ENCODE measurements around the gene MAP1B.

Gene MAP1B

DNA sequence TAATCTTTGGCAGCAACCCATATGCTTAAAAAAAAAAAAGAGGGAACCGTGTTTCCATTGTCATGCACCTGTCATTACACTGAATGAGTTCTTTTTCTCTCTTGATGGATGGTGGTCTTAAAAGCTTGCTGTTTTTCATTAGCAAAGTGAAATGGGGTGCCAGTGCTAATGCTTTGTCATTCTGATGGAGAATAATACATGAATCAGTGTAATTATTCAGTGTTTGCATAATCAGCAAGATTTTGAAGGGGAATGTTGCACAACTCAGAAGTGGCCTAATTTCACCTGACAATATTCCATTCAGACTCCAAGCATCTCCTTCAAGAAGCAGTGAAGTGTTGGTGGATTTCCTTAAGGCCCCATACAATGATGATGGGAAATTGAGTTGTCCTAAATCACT lies 38.1 kb downstream of the MAP1B start:
- TF ChIP-seq, protein P1, sequence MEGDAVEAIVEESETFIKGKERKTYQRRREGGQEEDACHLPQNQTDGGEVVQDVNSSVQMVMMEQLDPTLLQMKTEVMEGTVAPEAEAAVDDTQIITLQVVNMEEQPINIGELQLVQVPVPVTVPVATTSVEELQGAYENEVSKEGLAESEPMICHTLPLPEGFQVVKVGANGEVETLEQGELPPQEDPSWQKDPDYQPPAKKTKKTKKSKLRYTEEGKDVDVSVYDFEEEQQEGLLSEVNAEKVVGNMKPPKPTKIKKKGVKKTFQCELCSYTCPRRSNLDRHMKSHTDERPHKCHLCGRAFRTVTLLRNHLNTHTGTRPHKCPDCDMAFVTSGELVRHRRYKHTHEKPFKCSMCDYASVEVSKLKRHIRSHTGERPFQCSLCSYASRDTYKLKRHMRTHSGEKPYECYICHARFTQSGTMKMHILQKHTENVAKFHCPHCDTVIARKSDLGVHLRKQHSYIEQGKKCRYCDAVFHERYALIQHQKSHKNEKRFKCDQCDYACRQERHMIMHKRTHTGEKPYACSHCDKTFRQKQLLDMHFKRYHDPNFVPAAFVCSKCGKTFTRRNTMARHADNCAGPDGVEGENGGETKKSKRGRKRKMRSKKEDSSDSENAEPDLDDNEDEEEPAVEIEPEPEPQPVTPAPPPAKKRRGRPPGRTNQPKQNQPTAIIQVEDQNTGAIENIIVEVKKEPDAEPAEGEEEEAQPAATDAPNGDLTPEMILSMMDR (conservative IDR thresholded peaks at IDR 0.05; ENCODE audit: control insufficient read depth, insufficient read depth, low read depth, low read length): no peak
- H3K4me3 ChIP-seq (ENCODE audit: control insufficient read depth, low read depth, low read length): no peak overlapping the region
- DNase-seq (ENCODE audit: low read depth): peak; percentile 59

DNA sequence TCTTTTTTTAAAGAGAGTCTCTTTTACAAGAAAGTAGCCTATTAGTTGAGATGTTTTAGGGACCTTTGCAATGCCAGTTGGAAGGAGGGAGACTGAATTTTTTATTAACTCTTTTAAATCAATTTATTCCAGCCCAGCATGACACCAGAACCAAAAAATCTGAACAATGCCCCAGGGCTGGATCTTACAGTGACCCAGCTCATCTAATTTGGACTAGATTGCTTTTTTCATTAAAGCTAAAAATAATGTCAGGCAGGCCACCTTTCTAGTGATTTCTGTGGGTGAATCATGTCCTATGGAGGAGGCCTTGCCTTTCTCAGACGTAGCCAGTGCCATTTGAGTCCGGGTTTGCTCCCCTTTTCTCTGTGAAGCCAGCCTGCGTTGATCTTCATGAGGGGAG lies 38.8 kb downstream of the MAP1B start:
- H3K4me3 ChIP-seq (ENCODE audit: control insufficient read depth, low read depth, low read length): no peak overlapping the region
- TF ChIP-seq, protein P1 (conservative IDR thresholded peaks at IDR 0.05; ENCODE audit: control insufficient read depth, insufficient read depth, low read depth, low read length): no peak
- no peak for DNase-seq (ENCODE audit: low read depth)

DNA sequence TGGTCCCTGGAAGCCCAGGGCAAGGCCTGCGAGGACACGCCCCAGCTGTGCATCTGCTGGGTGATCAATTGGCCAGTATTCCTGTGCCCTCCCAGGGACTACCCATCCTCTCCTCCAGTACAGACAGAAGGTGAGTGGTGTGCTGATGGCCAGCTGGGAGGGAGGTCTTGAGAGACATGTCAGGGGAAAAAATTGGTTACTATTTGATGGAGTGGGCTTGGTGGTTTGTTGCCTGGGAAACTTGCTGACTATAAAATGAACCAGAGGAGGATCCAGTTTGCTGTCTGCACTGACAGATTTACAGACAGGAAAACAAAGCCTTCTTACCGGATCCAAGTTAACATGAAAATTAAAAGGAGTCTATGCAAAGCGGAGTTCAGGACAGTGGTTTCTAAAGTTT lies 40.3 kb downstream of the MAP1B start:
- TF ChIP-seq, protein P1 (conservative IDR thresholded peaks at IDR 0.05; ENCODE audit: control insufficient read depth, insufficient read depth, low read depth, low read length): no peak
- DNase-seq (ENCODE audit: low read depth): no peak
- H3K4me3 ChIP-seq (ENCODE audit: control insufficient read depth, low read depth, low read length): no peak overlapping the region

DNA sequence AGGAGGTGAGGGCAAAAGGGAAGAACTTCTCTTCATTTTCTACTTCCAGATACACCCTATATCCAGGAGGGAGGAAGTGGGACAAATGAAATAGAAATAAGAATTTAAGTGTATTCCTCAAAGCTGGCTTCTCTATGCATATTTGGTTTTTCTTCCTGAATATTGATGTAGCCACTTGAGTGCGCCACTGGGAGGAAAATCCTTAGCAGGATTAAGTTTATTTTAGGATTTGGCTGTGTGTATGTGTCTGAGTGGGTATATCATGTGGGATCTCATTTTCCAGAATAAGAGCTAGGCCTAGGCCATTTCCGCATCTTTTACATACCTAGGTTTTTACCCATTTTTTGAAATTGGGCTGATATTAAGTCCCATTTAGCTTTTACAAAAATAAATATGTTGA lies 42.5 kb downstream of the MAP1B start:
- TF ChIP-seq, protein P1 (conservative IDR thresholded peaks at IDR 0.05; ENCODE audit: control insufficient read depth, insufficient read depth, low read depth, low read length): peak; percentile 33
- H3K4me3 ChIP-seq (ENCODE audit: control insufficient read depth, low read depth, low read length): no peak overlapping the region
- peak; percentile 46 for DNase-seq (ENCODE audit: low read depth)

DNA sequence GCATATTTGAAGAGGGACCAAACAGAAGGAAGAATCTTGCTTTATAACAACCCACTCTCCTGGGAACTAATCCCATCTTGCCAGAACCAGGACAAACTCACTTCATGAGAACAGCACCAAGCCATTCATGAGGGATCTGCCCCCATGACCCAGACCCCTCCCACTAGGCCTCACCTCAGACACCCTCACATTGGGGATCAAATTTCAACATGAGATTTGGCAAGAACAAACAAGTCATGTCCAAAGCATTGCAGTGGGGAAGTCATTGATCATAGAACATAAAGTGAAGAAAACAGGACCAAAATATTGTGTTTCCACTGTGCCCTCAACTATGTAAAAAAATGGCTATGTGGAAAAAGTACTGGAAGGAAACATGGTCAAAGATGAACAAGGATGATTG lies 43.9 kb downstream of the MAP1B start:
- TF ChIP-seq, protein P1 (conservative IDR thresholded peaks at IDR 0.05; ENCODE audit: control insufficient read depth, insufficient read depth, low read depth, low read length): no peak
- DNase-seq (ENCODE audit: low read depth): peak; percentile 93
- H3K4me3 ChIP-seq (ENCODE audit: control insufficient read depth, low read depth, low read length): no peak overlapping the region

DNA sequence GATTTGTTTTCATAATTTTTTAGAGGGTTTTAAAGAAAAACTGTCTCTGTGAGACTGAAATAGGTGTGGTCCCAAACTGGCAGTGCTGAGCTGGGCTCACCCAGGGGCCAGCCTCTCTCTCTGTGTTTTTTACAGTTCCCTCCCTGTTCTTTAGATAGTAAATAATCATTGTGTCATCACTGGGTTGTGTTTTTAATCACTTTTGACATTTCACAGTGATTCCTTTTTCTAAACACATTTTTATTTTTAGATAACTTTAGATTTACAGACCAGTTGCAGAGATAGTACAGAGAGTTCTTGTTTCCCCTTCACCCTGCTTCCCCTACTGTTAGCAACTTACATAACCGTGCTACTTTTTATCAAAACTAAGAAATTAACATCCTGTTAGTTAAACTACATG lies 44.4 kb downstream of the MAP1B start:
- no peak overlapping the region for H3K4me3 ChIP-seq (ENCODE audit: control insufficient read depth, low read depth, low read length)
- DNase-seq (ENCODE audit: low read depth): peak; percentile 77
- TF ChIP-seq, protein P1 (conservative IDR thresholded peaks at IDR 0.05; ENCODE audit: control insufficient read depth, insufficient read depth, low read depth, low read length): no peak

DNA sequence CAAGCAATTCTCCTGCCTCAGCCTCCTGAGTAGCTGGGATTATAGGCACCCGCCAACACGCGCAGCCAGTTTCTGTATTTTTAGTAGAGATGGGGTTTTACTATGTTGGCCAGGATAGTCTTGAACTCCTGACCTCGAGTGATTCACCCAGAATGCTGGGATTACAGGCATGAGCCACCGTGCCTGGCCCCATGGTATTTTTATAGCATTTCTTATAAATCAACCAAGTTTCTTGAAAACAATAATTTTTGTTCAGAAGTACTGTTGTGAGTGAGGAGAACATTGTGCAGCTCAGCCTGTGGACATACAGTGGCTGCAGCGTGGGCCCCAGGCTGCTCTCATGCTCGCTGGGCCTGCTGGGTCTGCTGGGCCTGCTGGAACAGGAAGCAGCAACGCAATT lies 45.3 kb downstream of the MAP1B start:
- TF ChIP-seq, protein P1 (conservative IDR thresholded peaks at IDR 0.05; ENCODE audit: control insufficient read depth, insufficient read depth, low read depth, low read length): no peak
- peak; percentile 74 for DNase-seq (ENCODE audit: low read depth)
- no peak overlapping the region for H3K4me3 ChIP-seq (ENCODE audit: control insufficient read depth, low read depth, low read length)
